A549 (cell line): ENCODE data around the gene TSACC. TPM values are rescaled to one million over a fixed set of nuclear protein-coding genes. Genes with fewer than 3 reads are reported as not detected.
"Not testable (repeated sequence)": the region's sequence is repeated elsewhere in the genome, so short reads cannot be mapped to it uniquely, and the experiment has no call there.

Experiments
- ATAC-seq, 2 experiments: fragments of 200-7000 bp in 1 of 2; fragments of >200 bp in 1 of 2; cut with Nextera tagmentation in 1 of 2; cut with Tn5 transposase in 1 of 2; 3 replicates each; pipeline versions ENCODE4 v1.8.0 to v1.9.1; 2018 to 2020; ENCODE audit warnings: mild to moderate bottlenecking in 1 of 2, moderate library complexity in 1 of 2
- CTCF ChIA-PET: fragments of 300-600 bp; sonication (Branson Sonifier 250); formaldehyde crosslinking; extraction: SDS; loops from one replicate; lab custom pipeline; 2021; ENCODE audit warnings: antibody characterized with exemption, inconsistent platforms; lab: Yijun Ruan, JAX
- POLR2A ChIA-PET: fragments of 350-600 bp; formaldehyde crosslinking; extraction: SDS; loops from one replicate; lab custom pipeline; 2021; ENCODE audit warnings: antibody characterized with exemption, inconsistent platforms; lab: Yijun Ruan, JAX
- DNase-seq, 2 experiments: peaks; one replicate each; pipeline versions ENCODE4 v3.0.0 to v3.0.0-alpha.2; 2011 to 2016; ENCODE audit warnings: low read depth in 1 of 2, low spot score in 1 of 2
- FAIRE-seq: peaks from 2 replicates; lab custom pipeline; 2011; peaks lifted over from hg19 to GRCh38; lab: Jason Lieb, UNC
- H3K27ac ChIP-seq, 2 experiments: fragments of >200 bp; sonication (Bioruptor Twin); formaldehyde crosslinking; 3 replicates each; pipeline ENCODE4 v1.5.1; 2016 to 2017
- H3K4me1 ChIP-seq: fragments of >200 bp; sonication (Bioruptor Twin); formaldehyde crosslinking; 3 replicates; pipeline ENCODE4 v1.6.1; 2016
- H3K4me2 ChIP-seq: fragments of >200 bp; sonication (Bioruptor Twin); formaldehyde crosslinking; 3 replicates; pipeline ENCODE4 v1.6.1; 2016
- H3K4me3 ChIP-seq: fragments of >200 bp; sonication (Bioruptor Twin); formaldehyde crosslinking; 3 replicates; pipeline ENCODE4 v1.5.1; 2016
- H3K9me3 ChIP-seq: fragments of >200 bp; sonication (Bioruptor Twin); formaldehyde crosslinking; 3 replicates; pipeline ENCODE4 v1.6.1; 2016
- ATOH8 ChIP-seq: fragments of 250-450 bp; sonication (Bioruptor Pico); IDR thresholded peaks from 2 replicates; pipeline ENCODE4 v1.5.0; 2020; ENCODE audit warnings: low read depth, mild to moderate bottlenecking, moderate library complexity
- ELK1 ChIP-seq: fragments of 150-350 bp; IDR thresholded peaks from 2 replicates; pipeline ENCODE4 v1.6.1; 2014; ENCODE audit warnings: low read depth, mild to moderate bottlenecking, low read length
- EP300 ChIP-seq, 2 experiments: fragments of >200 bp; sonication (Bioruptor Twin); formaldehyde crosslinking; IDR thresholded peaks; 2 replicates in 1 of 2; 3 replicates in 1 of 2; pipeline ENCODE4 v1.6.1; 2016 to 2017
- HDAC2 ChIP-seq: fragments of 200-600 bp; sonication (generic); IDR thresholded peaks from 2 replicates; pipeline ENCODE4 v1.6.1; 2016
- HMGXB4 ChIP-seq: fragments of 250-450 bp; sonication (Bioruptor Pico); IDR thresholded peaks from 2 replicates; pipeline ENCODE4 v1.5.0; 2021; ENCODE audit warnings: mild to moderate bottlenecking, moderate library complexity, borderline replicate concordance
- HOXA7 ChIP-seq: fragments of 250-450 bp; sonication (Bioruptor Pico); IDR thresholded peaks from 2 replicates; pipeline ENCODE4 v1.5.0; 2020; ENCODE audit warnings: mild to moderate bottlenecking, moderate library complexity
- JUNB ChIP-seq: fragments of >200 bp; sonication (Bioruptor Twin); formaldehyde crosslinking; IDR thresholded peaks from 2 replicates; pipeline ENCODE4 v1.6.1; 2016
- PHF8 ChIP-seq: fragments of 200-600 bp; sonication (generic); IDR thresholded peaks from 2 replicates; pipeline ENCODE4 v1.6.1; 2016; ENCODE audit warnings: low read depth, mild to moderate bottlenecking, antibody characterized with exemption, moderate library complexity, borderline replicate concordance
- POLR2A ChIP-seq: IDR thresholded peaks from 2 replicates; pipeline ENCODE4 v1.6.1; 2012; ENCODE audit warnings: mild to moderate bottlenecking, low read length
- RAD21 ChIP-seq, 2 experiments: fragments of >200 bp in 1 of 2; sonication (Bioruptor Twin) in 1 of 2; formaldehyde crosslinking in 1 of 2; IDR thresholded peaks in 1 of 2; conservative IDR thresholded peaks in 1 of 2; 2 replicates in 1 of 2; 3 replicates in 1 of 2; pipeline ENCODE4 v1.6.1; 2012 to 2018; ENCODE audit warnings: inconsistent platforms in 1 of 2
- USF2 ChIP-seq: fragments of 450-650 bp; IDR thresholded peaks from 2 replicates; pipeline ENCODE4 v1.6.1; 2014; ENCODE audit warnings: antibody characterized with exemption
- WGBS: methylation state at CpG from one replicate; pipeline ENCODE4 v1.1.6; 2017; ENCODE audit errors: missing lambda C conversion rate; 5-methylcytosine and 5-hydroxymethylcytosine counted together
- polyA plus RNA-seq, 4 experiments: library from polyadenylated mRNA; depleted of rRNA in 3 of 4; stranded (reverse); fragments of >200 nt; fragmentation: RNase III in 1 of 4; extraction: RNeasy Plus Mini Kit Qiagen cat#74134 plus additional on column Dnase treatment in 1 of 4; gene quantifications; 2 replicates in 3 of 4; 3 replicates in 1 of 4; pipeline ENCODE4 v1.2.3, GENCODE V29; 2011 to 2017

The TSACC gene
- polyA plus RNA-seq, 2 of the 4 experiments (the other 2 are of a cell fraction) = 2.6 to 3.9 TPM

- CTCF ChIA-PET = interaction anchor here (1.4 to 1.9 kb wide), 4 partner anchors 10 to 108 kb away, joined by 3 to 8 read pairs (median 5); no protein-coding TSS in a partner anchor
- H3K4me1 ChIP-seq = peaks cover 16% of the 10 kb centered on the region; the same call in 2 of the 3 replicates
- POLR2A ChIA-PET = interaction anchor here (1.0 to 1.6 kb wide), 4 partner anchors 12 to 108 kb away, joined by 3 to 6 read pairs (median 4); partner anchors contain the start of gene SMG5
- FAIRE-seq = no peak
- TF ChIP-seq PHF8 = peak; percentile 20
- no peak for TF ChIP-seq RAD21 (conservative IDR thresholded peaks at IDR 0.05 in 1 of 2, IDR thresholded peaks at IDR 0.05 in 1 of 2)
- no peak for TF ChIP-seq HMGXB4 (CRISPR knock-in tag)
- H3K9me3 ChIP-seq = no peaks in the 10 kb centered on the region
- ATAC-seq = peak in 1 of 2 experiments; percentile 71; a peak in 3 of 6 replicates
- under 1% methylated on average over 12 of the region's 14 CpGs for WGBS
- H3K4me3 ChIP-seq = peak overlapping the region; percentile 75
- no peak for DNase-seq
- peak overlapping the region; percentile 87 to 89 for H3K27ac ChIP-seq
- H3K4me2 ChIP-seq = peak overlapping the region; percentile 94
Measured at GRCh38 chr1:156337888-156338179, 492 bp upstream of the TSACC start.

- WGBS = 78% methylated on average over 1 of the region's 1 CpG
- TF ChIP-seq JUNB (no peak), EP300 (IDR thresholded peaks at IDR 0.05) (no peak), ATOH8 (CRISPR knock-in tag) (no peak), ELK1 (no peak), HOXA7 (no peak), POLR2A (no peak), RAD21 (conservative IDR thresholded peaks at IDR 0.05 in 1 of 2, IDR thresholded peaks at IDR 0.05 in 1 of 2) (no peak), HDAC2 (no peak)
- Histone ChIP-seq H3K4me2 (no peak overlapping the region), H3K4me1 (no peaks in the 10 kb centered on the region), H3K9me3 (no peaks in the 10 kb centered on the region), H3K27ac (no peak overlapping the region), H3K4me3 (no peak overlapping the region)
- ATAC-seq (no peak), DNase-seq (no peak), FAIRE-seq (no peak)
- CTCF ChIA-PET = interaction anchor here (0.7 to 6.9 kb wide), 7 partner anchors 12 to 43 kb away, joined by 3 to 36 read pairs (median 4); no protein-coding TSS in a partner anchor
- POLR2A ChIA-PET = no interaction called here
Measured at GRCh38 chr1:156342166-156342955, 4.0 kb downstream of the TSACC start.

- POLR2A ChIA-PET = no interaction called here
- no peak for FAIRE-seq
- Histone ChIP-seq H3K4me1 (no peaks in the 10 kb centered on the region), H3K27ac (no peak overlapping the region), H3K4me3 (no peak overlapping the region), H3K4me2 (no peak overlapping the region), H3K9me3 (no peaks in the 10 kb centered on the region)
- ATAC-seq = no peak
- WGBS = 65% methylated on average over 3 of the region's 3 CpGs
- TF ChIP-seq HMGXB4 (CRISPR knock-in tag) (no peak), USF2 (no peak)
- CTCF ChIA-PET = interaction anchor here (0.7 to 6.9 kb wide), 9 partner anchors 11 to 247 kb away, joined by 3 to 36 read pairs (median 4); no protein-coding TSS in a partner anchor
- DNase-seq = no peak
Measured at GRCh38 chr1:156344409-156344808, 6.1 kb downstream of the TSACC start.

- FAIRE-seq, DNase-seq, H3K27ac ChIP-seq, H3K9me3 ChIP-seq, H3K4me3 ChIP-seq, POLR2A ChIA-PET, H3K4me1 ChIP-seq, ATAC-seq, H3K4me2 ChIP-seq: not testable (repeated sequence)
- 89% methylated on average over 2 of the region's 2 CpGs for WGBS
- CTCF ChIA-PET = interaction anchor here (0.7 to 6.9 kb wide), 6 partner anchors 10 to 100 kb away, joined by 3 to 36 read pairs (median 8); no protein-coding TSS in a partner anchor
Measured at GRCh38 chr1:156346035-156346434, 7.7 kb downstream of the TSACC start.
